ENCODE results near the gene BCAS3.
A peak's percentile ranks its signal among the peaks of the same experiment; 100 is the strongest.

Gene BCAS3

GRCh38 chr17:61378658-61379456 is 701.2 kb downstream of the BCAS3 start:
- no peak for DNase-seq

DNA sequence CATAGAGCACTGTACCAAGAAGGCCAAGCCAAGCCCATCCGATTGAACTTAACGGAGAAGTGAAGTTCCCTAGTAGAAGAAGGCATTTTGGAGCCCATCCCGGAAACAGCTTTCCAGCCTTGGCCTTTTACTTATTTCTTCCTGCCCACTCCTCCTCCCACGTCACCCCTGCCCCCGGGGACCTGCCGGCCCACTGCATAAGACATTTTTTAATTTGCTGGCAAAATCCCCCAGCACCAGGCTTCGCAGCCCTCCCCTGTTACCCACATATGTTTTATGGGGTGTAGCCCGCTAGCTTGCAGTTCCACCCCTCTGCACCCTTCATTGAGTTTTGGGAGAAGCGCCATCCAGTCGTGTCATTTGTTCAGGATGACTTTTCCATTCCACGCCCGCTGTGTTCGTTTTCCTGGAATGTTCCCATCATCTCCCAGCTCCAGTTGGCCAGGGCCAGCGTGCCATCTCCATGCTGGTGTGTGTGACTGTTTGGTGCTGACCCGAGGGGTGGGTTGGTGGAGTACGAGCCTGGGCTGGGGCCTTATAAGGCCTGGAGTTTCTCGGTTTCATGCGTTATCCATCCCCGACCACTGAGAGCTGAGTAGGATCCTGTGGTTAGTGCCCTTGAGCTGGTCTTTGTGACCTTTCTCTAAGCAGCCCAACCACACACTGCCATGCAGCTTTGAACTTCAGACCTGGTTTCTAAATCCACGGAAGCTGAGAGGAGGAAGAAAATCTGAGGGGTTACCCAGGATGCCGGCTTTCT is 702.0 kb downstream of the BCAS3 start:
- no peak for DNase-seq

GRCh38 chr17:61380217-61380835 is 702.7 kb downstream of the BCAS3 start:
- DNase-seq = no peak

- no peak for DNase-seq
Observed at GRCh38 chr17:61380836-61381525, 703.3 kb downstream of the BCAS3 start.

DNA sequence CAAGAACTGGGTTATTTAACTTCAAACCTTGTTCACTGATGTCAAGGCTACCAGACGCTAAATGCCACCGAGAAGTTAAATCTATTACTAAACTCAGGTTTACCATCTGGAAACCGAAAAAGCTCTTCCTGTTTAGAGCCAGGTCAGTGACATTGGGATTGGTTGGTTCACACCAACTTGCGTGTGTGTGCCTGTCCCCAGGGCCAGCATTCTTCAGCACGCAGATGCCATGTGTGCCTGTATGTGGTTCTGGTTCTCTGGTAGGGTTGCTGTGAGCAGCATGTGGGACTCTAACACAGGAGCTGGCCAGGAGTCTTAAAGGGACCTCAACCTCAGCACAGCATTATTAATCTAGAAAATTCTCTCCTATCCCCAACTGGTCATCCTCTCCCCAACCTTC is 703.9 kb downstream of the BCAS3 start:
- no peak for DNase-seq

DNA sequence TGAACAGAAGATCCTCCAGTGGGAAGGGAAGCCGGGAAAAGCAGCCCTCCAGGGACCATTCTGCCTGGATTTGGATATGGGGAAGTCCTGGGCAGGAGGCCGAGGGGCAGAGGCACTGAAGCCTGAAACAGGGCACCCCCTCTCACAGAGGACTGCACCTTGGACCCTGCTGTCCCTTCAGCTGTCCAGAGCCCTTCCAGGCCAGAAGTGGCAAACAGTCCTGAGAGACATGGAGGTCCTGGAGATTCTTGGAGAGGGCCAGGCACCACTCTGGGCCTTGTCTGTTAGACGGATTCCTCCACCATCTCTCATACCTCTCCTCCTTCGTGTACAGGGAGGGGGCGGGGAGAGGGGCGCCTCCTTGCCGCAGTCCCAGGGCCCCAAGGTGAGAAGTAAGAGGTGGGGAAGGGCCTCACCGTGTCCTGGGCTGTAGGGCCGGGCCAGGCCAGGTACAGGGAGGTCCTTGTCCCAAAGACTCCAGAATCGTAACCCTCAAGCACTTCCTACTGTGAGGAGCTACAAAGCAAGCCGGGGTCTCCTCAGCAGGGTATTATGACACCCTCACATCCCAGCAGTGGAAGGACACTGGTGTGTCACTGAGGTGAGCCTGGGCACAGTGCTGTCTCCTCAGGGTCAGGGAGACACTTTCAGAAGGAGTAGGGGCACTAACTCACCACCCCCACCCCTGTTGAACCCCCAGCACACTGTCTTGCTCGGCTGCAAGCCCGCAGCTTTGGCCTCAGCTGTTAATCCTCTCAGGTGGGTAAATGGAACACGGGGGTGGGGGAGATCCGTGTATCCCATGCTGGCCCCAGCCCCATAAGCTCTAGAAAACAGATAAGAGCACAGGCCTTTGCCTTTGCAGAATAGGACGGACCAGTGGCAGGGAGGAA is 705.4 kb downstream of the BCAS3 start:
- no peak for DNase-seq

- no peak for DNase-seq
Observed at GRCh38 chr17:61383689-61384201, 706.1 kb downstream of the BCAS3 start.

DNA sequence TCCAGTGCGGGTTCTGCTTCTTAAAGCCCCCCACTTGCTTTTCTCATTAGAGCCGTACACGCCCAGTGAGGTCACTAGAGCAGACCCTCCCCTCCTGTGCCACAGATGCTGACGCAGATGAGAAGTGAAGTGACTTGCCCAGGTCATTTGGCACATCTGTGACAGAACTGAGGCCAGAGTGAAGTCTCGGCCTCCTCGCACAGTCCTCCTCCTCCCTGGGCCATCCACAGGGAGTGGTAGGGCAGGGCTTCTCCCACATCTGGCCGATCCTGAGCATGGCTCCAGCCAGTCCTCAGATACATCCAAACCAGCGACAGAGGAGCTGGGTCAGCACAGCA is 706.7 kb downstream of the BCAS3 start:
- no peak for DNase-seq

DNA sequence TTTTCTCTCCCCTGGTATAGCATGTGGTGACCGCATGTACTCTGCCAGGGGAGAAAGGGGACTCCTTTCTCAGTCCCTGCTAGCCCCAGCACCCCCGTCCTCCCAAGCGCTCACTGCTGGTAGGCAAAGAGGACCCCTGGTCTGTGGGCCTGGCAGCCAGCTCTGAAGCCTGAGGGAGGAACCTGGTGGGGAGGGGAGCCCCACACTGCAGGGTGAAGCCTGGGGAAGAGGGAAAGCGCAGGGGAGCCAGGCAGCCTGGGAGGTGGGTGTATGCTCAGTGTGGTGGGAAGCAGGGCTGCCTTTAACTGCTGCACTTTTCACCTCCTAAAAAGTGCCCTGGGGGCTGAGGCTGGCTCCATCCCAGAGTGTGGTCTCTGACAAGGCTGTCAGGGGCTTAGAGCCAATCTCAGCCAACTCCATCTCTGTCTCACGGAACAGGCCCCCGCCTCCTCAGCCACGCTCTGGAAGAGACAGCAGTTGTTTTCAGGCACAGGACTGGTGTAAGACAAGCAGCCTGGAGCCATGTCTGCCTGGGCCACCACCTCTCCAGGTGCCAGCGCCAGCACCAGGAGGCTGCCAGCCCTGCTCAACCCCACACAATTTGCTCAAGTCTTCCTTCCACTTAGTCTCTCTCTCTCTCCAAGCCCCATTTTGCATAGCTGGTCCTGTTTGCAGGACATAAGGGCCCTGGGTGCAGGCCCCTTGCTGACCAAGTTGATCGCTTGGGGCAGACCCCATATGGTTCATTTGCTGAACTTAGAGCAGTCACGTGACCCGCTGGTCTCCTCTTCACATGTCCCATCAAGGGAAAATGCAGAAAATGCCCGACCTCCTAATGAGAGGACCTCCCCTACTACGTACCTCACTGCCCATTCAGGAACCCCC is 707.3 kb downstream of the BCAS3 start:
- no peak for DNase-seq

- no peak for DNase-seq
Observed at GRCh38 chr17:61385577-61386236, 708.1 kb downstream of the BCAS3 start.

DNA sequence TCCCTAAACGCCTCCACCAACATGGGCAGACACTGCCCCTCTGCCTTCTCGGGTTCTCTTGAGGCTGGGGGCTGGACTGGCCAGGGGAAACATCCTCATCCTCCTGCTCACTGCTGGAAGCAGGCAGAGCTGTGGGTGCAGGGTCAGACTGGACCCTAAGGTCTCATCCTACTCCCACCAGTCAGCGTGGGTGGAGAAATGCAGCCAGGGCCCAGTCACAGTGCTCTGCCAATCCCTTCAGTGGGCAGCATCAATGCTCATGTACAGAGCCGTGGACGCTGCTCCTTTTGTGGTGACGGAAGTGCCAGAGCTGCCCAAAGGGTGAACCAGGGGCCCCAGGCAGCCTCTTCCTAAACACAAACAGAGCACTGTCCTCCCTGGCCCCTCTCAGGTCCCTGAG is 708.6 kb downstream of the BCAS3 start:
- no peak for DNase-seq

GRCh38 chr17:61387011-61387410 is 709.4 kb downstream of the BCAS3 start:
- DNase-seq = no peak

DNA sequence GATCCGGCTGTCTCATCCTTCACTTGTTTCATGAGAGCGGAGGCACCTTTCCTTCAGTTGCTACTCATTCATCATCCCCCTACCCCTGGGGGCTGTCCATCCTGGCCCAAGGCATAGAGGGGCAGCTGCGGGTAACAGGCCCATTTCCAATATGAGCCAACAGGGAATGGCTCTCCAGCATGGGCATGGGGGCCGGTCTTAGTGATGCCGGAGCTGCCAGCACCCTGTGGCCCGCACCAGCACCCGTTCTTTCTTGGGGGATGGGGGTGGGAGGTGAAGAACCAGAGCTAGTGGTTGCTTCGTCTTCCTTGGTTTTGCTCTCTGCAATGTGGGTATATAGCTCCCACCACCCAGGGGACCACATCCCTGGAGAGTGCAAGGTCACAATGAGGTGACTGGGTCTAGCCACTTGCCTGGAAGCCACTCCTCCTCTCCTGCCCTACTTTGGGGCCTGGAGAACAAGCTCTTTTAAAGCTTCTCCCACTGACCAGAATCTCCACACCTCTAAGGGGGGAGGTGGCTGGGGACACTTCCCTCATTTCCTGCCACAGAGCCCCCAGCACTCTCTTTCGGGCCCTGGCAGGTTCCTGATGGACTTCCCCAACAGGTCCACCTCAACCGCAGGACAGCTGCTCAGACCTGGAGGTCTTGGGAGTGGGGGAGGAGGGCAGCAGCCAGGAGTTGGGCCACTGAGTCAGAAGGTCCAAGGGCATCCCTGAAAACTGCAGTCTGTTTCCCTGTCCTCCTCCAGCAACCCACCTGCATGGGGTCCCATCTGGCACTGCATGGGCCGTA is 710.1 kb downstream of the BCAS3 start:
- DNase-seq = no peak

- DNase-seq = no peak
Observed at GRCh38 chr17:61388561-61389356, 711.1 kb downstream of the BCAS3 start.

DNA sequence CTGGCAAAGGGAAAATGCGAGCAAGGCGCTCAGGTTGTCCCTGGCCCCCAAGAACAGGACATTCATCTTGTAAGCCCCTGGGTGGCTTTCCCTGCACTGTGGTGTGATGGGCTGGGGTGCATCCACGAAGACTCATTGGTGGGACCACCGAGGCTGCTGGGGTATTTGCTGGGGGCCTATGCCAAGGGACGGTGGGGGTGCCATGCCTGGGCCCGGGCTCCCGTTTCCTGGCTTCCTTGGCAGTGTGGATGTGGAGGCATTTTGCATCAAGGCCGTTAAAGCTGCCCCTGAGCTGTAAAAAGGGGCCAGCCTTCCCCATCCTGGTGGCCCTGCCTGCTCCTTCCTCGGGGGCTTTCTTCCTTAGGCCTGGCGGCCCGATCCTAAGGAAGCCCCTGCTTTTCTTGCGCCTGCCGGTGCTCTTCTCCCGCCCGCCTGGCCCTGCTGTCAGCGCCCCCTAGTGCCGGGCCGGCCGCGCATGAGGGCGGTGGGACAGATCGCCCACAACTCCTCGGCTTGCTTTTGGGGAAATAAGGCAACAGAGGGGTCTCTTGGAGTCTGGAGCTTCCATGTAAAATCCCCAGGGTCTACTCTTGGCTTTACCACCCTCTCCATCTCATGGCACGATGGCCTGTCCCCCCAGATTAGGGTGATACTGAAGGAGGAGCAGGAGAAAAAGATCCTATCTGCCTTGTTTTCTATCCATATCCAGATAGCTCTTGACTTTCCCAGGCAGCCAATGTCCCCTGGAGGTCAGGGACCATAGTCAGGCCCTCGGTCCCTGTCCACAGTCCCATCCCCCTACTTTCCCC is 712.2 kb downstream of the BCAS3 start:
- peak in 1 of 5 donors; percentile 33 for DNase-seq

DNA sequence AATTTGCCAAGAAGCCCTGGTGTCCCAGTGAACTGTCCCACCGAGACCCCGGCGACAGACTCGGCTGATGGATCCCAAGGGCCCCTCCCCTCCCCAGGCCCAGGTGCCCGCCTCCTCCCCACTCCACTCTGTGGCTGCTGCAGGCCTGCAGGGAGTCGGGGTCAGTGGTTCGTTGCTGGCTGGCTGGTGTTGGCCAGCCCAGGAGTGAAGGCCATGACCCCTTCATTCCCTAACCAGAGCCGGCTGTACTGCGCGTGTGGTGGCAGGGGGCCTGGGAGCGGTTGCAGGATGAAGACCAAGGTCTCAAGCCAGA is 712.8 kb downstream of the BCAS3 start:
- no peak for DNase-seq

DNA sequence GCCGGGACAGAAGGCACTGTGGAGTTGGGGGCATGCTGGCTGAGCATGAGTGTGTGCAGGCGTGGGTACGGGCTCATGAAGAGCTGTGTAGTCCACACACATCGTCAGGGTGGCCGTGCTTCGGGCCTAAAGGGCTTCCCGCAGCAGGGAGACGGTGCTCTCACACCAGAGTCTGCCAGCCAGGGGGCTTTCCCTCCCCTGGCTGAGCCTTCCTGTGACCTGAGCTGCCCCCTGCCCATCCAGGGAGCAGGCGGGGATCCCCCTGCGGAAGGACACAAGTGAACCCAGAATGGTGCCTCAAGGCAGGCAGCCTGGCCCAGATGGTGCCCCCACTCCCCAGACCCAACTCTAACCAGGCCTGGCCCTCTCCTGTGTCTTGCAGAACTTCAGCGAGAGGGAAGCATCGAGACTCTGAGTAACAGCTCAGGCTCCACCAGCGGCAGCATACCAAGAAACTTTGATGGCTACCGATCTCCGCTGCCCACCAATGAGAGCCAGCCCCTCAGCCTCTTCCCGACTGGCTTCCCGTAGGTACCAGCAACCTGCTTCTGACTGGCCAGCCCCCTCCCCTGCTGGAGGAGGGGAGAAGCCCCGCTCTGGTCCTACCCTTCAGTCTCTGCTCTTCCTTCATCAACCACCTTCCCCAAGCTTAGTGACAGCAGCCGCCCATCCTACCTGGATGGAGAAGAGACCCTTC is 714.1 kb downstream of the BCAS3 start:
- no peak for DNase-seq
